ENCODE data around the gene SNX4. TPM values are rescaled to one million over a fixed set of nuclear protein-coding genes. Genes with fewer than 3 reads are reported as not detected.
"Not testable (repeated sequence)": the region's sequence is repeated elsewhere in the genome, so short reads cannot be mapped to it uniquely, and the experiment has no call there.

SNX4 gene
- total RNA-seq, 1 donor from 2014 or later, result 59.7 TPM

DNA sequence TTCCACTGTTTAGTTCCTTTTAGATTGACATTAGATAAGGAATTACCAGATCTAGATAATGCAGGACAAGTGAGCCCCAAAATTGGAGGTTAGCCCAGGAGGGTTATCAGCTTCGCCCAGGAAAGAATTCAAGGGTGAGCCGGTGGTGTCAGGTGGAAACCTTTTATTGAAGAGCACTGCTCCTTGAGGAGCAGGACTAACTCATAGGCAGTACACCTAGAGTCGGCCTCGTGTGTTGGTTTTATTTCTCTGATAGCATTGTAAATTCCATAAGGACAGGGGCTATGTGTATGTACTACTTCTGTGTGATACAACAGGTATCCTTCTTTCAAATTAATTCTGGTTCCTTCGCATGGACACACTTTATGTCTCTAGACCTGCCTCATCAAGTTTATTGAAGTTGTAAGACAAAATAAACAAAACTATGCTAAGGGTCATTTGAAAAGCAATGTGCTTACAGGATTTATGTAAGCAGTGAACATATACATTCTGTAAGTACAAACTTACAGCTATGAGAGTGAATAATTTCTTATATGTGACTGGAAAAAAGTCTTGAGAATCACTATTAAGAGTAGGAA is 57.2 kb downstream of the SNX4 start:
- no peak for DNase-seq (ENCODE audit: low spot score)

- DNase-seq (ENCODE audit: low spot score), result no peak
Observed at GRCh38 chr3:125461896-125462295, 58.1 kb downstream of the SNX4 start.

DNA sequence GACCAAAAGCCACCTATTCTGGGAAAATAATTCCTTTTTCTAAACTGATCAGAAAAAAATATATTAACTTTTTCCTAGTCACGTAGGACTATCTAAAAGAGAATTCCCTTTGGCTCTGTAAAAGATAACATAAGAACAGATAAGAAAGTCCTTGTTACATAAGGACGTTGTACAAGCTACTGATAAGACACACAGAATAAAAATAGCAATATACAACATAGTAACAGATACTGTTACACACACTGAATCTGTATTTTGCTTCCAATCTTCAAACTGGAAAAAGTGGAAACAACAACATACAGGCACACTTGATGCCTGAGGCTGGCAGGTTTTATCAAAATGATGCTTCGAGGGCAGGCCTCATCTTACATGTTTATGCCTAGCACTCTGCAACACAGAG is 59.8 kb downstream of the SNX4 start:
- no peak for DNase-seq (ENCODE audit: low spot score)

DNA sequence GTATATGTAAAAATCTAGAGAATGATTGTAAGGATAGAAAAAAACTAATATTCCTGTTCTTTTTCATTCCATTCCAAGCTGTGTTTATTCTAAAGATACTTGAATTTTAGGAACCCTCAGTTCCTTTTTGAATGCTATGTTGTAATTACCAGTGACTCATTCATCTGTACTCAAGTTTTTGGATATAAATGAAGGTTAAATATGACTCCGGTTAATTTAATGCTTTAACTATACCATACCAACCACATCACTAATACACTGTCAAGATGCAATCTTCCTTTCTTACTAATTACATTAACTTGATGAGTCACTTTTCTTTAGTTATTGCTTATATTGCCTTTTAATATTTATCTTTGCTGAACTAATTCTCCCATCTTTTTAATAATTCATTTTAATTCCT is 76.1 kb downstream of the SNX4 start:
- DNase-seq (ENCODE audit: low spot score), result no peak

DNA sequence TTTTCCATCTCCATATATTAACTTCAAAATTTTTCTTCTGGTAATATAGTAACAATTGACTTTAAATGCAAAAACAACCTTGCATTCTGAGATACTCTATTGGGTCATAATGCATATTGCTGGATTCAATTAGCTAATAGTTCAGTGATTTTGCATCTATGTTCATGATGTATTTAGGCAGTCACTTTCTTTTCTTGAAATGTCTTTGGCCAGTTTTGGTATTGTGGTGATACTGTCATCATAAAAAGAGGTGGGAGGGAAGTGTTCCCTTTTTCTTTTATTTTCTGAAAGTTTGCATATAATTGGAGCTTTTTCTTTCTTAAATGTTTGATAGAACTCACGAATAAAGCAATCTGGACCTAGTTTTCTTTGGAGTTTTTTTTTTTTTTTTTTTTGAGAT is 77.5 kb downstream of the SNX4 start:
- no peak for DNase-seq (ENCODE audit: low spot score)

GRCh38 chr3:125440970-125441369 is 79.0 kb downstream of the SNX4 start:
- no peak for DNase-seq (ENCODE audit: low spot score)

- no peak for DNase-seq (ENCODE audit: low spot score)
Observed at GRCh38 chr3:125440559-125440955, 79.4 kb downstream of the SNX4 start.

DNA sequence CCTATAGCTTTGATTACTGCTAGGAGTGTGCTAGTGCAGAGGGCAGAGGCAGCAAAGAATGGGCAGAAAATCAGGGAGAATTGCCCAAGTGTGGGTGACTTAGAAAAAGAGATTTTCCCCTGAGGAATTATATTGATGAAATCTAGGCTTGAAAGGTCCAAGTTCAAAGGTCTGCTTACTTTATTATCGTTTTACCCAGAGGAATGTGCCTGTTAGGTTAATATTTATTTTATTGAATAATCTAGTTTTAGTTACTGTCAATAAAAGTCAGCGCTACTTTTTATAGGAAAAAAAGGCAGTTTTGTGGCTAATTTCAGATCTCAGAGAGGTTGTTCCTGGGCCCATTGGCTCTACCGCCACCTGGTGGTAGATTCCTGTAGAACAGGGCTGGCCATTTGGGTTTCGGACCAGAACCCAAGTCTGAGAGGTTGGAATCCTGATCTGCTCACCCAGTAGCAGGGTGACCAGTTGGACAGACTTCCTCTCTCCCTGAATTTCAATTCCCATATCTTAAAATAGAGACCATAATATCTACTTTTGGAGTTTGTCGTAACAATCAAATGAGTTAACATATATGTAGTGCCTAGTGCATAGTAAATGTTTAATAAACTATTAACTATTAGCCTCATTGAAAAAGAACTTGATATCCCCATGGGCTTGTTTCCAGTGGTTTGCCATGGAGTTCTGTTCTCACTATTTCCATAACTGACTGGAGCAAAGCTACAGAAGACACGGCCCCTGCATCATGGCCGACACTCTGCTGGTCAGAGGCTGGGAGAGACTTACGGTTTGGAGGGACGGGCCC is 82.2 kb downstream of the SNX4 start:
- DNase-seq (ENCODE audit: low spot score), result peak; percentile 36

DNA sequence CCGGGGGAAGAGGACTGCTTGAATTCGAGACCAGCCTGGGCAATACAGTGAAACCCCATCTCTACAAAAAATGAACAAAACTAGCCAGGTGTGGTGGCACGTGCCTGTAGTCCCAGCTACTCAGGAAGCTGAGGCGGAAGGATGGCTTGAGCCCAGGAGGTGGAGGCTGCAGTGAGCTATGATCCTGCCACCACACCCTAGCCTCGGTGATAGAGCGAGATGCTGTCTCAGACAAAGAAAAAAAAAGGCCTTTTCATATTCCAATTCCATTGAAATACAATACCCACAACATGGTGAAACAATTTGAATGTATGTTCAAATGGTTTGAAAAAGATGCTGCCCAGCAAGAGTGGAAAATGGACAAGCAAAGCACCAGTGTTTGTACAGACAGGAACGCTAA is 83.1 kb downstream of the SNX4 start:
- DNase-seq (ENCODE audit: low spot score), result no peak

DNA sequence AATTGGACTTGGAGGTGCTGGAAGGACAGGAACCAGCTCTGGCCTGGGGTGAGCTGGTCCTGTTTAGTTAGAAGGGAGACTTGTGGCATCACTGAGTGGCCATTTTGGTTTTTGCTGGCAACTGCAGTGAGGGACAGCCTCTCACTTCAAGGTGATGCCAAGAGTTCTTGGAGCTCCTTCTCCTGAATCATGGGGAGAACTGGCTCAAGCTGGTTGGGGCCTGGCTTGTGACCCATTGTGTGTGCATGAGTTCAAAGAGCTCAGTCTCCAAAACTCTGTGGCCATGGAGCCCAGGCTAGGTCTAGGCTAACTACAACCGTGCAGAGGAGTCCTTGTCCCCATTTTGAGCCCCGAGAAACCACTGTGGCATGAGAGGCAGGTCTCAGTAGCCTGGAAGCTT is 84.8 kb downstream of the SNX4 start:
- DNase-seq (ENCODE audit: low spot score), result no peak

DNA sequence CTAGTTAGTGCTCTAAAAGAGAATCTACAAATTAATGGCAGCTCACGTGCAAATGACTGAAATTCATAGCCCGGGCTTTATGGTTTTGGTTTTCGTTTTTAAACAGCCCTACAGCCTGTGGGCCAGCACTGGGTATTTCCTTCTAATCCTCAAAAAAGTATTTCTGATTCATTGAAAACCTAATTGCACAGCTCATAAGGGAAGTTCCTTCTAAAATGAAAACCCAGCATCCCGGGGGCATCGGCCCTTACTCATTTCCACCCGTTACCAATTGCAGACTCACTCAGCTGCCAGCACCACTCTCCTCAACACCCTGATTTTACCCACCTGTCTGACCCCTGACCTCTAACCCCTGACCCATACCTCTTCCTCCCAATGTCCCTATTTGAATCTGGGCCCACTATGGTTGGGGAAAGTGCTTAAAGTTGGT is 85.4 kb downstream of the SNX4 start:
- no peak for DNase-seq (ENCODE audit: low spot score)

DNA sequence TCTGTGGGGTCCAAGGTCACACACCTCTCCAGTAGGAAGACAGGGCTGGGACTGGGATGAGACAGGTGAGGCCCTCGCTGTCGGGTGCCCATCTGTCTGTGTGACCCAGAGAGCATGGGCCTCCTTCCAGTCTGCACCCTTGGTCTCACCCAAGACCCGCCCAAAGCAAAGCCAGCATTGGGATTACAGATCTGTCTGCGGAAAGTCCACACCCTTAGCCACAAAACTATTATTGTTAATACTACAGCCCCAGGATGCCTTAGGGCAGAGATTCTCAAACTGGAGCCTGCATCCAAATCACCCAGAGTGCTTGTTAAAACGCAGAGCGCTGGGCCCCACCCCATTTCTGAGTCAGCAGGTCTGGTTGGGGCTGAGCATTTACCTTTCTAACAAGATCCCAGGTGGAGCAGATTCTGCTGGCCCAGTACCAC is 86.4 kb downstream of the SNX4 start:
- DNase-seq (ENCODE audit: low spot score), result no peak

- no peak for DNase-seq (ENCODE audit: low spot score)
Observed at GRCh38 chr3:125433091-125433534, 86.9 kb downstream of the SNX4 start.

DNA sequence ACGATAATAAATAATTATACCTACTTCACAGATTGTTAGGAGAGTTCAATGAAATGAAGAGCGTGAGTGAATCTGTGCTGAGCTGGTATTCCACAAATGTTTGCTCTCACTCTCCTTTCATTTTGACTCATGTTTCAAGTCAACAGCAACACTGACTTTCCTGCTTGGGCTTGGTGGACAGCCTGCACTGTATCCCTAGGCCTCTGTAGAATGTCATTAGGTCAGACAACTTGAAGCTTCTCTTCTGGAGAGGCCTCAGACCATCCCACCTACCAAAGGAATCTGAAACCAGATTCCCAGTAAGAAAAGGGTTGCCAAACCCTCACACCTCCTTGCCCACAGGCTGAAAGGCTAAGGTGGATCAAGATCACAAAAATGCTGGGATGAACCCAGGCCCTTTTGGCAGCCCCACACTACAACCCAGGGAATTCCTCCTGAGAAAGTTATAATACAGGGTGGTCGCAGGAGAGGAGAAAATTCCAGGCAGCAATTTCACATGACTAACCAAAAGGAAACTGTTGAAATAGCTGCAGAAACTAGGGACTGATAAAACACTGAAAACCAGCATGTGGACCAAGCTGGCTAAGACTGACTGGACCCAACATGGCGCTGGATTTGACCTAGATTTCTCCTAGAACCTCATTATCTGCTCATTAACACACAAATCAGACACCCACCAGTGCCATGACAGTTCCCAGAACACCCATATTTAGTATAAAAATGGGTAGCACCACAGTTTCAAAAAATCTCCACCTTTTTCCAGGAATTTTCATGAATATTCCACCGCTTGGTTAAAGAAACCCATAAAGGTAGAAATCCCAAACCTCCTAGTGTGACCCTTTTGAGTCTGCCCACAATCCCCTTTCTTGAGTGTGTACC is 87.9 kb downstream of the SNX4 start:
- no peak for DNase-seq (ENCODE audit: low spot score)

DNA sequence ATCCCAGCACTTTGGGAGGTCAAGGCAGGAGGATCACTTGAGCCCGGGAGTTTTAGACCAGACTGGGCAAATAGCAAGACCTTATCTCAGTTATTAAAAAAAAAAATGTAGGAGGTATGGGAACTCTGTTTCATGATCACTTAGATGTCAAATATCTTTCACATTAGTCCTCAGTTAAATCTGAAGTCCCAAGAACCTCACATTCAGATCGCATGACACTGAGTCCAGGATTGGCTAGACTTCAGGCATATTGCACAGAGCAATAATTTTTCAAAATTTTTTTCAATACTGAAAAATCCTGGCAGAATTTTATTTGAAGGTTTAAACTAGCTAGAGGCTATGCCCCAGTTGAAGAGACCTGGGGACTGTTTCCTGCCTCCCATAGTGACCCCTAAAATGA is 88.6 kb downstream of the SNX4 start:
- no peak for DNase-seq (ENCODE audit: low spot score)

GRCh38 chr3:125428216-125428830 is 91.7 kb downstream of the SNX4 start:
- DNase-seq (ENCODE audit: low spot score), result peak; percentile 28

- DNase-seq (ENCODE audit: low spot score), result no peak
Observed at GRCh38 chr3:125418306-125418705, 101.7 kb downstream of the SNX4 start.

DNA sequence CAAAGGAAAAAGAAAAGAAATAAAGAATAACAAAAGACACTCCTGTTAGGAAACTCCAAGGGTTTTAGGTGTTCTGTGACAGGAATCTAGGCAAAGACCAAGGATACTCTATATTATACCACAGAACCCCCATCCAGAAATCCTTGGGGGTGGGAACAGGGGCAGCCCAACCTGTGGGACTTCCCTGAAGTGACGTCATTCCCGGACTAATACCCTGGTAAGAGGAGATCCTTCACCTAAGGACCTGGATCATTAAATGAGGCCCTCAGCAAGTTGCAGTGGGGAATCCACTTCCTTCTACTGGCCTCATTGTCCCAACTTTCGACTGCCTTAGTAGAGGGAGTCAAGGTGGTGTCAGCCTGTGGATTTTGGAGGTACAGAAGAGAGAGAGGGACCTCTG is 103.8 kb downstream of the SNX4 start:
- DNase-seq (ENCODE audit: low spot score), result no peak

DNA sequence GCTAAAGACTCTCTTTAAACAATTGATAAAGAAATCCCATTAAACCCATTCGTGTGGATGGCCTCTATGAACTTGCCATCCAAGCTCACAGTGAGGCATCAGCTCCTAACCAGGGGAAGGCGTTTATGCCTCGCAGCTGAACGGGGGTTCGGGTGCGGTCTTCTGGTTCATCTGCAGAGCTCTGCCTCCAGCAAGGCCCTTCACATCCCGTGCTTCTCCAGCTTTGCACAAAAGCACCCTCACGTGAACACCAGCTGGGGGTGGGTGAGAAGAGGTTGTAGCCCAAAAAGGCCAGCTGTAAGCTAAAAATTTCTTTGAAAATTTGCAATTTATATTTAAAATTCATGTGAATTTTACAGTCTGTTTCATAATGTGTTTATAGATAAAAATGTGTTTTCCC is 105.3 kb downstream of the SNX4 start:
- no peak for DNase-seq (ENCODE audit: low spot score)

DNA sequence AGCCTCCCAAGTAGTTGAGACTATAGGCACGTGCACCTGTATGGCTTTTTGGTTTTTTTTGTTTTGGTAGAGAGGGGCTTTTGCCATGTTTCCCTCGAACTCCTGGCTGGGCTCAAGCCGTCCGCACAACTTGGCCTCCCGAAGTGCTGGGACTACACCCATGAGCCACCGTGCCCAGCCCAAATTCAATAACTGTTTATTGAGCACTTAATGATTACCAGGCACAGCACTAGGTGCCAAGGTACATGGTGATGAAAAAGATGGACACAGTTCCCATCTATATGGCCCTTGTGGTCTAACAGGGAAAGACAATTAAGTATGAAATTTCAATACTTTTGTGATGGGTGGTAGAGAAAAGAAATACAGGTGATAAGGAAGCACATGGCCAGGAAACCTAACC is 109.1 kb downstream of the SNX4 start:
- DNase-seq (ENCODE audit: low spot score), result no peak

DNA sequence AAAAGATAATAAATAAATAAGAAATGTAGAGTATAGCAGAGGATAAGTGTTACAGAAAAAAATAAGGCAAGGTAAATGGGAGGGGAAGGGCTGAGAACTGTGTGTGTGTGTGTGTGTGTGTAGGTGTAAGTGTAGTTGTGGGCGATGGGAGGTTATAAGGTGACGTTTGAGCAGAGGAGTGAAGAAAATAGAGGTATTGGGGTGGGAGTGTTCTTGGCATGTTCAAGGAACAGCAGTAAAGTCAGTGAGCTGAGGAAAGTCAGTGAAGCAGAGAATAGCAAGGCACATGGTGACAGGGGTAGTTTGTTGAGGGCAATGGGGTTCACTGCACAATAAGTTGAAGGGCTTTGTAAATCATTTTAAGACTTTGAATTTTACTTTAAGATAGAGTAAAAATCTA is 113.9 kb downstream of the SNX4 start:
- DNase-seq (ENCODE audit: low spot score), result no peak

DNA sequence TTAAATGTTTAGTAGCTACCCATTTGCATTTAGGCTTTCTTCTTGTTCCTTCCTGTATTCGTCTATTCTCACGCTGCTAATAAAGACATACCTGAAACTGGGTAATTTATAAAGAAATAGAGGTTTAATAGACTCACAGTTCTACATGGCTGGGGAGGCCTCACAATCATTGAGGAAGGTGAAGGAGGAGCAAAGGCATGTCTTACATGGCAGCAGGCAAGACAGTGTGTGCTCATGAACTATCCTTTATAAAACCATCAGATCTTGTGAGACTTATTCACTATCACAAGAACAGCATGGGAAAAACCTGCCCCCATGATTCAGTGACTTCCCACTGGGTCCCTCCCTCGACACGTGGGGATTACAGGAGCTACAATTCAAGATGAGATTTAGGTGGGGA is 114.5 kb downstream of the SNX4 start:
- not testable (repeated sequence) for DNase-seq (ENCODE audit: low spot score)
